ENCODE data around the gene FLT1. TPM values are rescaled to one million over a fixed set of nuclear protein-coding genes. Genes with fewer than 3 reads are reported as not detected.
A peak's percentile ranks its signal among the peaks of the same experiment; 100 is the strongest.

The FLT1 gene
- total and polyA plus RNA-seq, 2 of the 13 experiments (the other 11 are each of a cell fraction or from before 2014, with no cell fraction given) = 0.02 TPM; not detected in 1

DNA sequence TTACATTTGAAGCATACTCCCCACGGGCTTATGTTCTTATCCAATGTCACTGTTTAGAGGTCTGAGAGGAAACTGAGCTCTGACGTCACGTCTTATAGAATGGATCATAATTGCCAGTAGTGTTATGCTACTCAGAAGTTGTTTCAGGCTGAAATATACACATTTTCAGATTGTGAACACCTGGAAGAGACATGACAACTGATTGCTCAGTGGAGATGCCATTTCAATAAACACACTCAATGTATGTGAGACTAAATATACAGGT is 17.3 kb downstream of the FLT1 start:
- no peaks in the 10 kb centered on the region for H3K36me3 ChIP-seq (replicated peaks in 1 of 2; ENCODE audit: control insufficient read depth in 1 of 2, insufficient read depth in 2 of 2, low read length in 2 of 2)
- 14% methylated on average over 3 of the region's 3 CpGs for WGBS (ENCODE audit: low lambda C conversion rate)
- no peak overlapping the region for H3K4me3 ChIP-seq (replicated peaks in 1 of 3; ENCODE audit: insufficient read depth in 1 of 3, low read depth in 2 of 3, low read length in 3 of 3)
- H3K9ac ChIP-seq (ENCODE audit: insufficient read depth, low read depth, low read length) = no peak overlapping the region
- no peak for ATAC-seq
- H3K27me3 ChIP-seq (ENCODE audit: control insufficient read depth in 1 of 2, insufficient read depth in 2 of 2, low read length in 2 of 2) = no peaks in the 10 kb centered on the region
- FAIRE-seq = no peak
- CTCF ChIA-PET (ENCODE audit: low intra/inter-chr PET ratio, low total read pairs) = no interaction called here
- in situ Hi-C loops (cut with HindIII; ENCODE audit: extremely low pct_ligation_motif_present, low pct_unique_long_range_greater_than_20kb) (no loop called here), intact Hi-C loops (cut with micrococcal nuclease; ENCODE audit: unreplicated experiment) (no loop called here)
- TF ChIP-seq, protein P1, sequence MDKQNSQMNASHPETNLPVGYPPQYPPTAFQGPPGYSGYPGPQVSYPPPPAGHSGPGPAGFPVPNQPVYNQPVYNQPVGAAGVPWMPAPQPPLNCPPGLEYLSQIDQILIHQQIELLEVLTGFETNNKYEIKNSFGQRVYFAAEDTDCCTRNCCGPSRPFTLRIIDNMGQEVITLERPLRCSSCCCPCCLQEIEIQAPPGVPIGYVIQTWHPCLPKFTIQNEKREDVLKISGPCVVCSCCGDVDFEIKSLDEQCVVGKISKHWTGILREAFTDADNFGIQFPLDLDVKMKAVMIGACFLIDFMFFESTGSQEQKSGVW (CRISPR knock-in tag; IDR thresholded peaks at IDR 0.05; ENCODE audit: borderline replicate concordance) = no peak
- no peak for TF ChIP-seq ISX (CRISPR knock-in tag; conservative IDR thresholded peaks at IDR 0.05)
- peak; percentile 95 for TF ChIP-seq CREB1 (IDR thresholded peaks at IDR 0.05)
- TF ChIP-seq CREB1 (CRISPR knock-in tag; IDR thresholded peaks at IDR 0.05) = no peak
- TF ChIP-seq NCOA5 (CRISPR knock-in tag; IDR thresholded peaks at IDR 0.05) = no peak
- TF ChIP-seq, protein P2, sequence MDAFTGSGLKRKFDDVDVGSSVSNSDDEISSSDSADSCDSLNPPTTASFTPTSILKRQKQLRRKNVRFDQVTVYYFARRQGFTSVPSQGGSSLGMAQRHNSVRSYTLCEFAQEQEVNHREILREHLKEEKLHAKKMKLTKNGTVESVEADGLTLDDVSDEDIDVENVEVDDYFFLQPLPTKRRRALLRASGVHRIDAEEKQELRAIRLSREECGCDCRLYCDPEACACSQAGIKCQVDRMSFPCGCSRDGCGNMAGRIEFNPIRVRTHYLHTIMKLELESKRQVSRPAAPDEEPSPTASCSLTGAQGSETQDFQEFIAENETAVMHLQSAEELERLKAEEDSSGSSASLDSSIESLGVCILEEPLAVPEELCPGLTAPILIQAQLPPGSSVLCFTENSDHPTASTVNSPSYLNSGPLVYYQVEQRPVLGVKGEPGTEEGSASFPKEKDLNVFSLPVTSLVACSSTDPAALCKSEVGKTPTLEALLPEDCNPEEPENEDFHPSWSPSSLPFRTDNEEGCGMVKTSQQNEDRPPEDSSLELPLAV (CRISPR knock-in tag; conservative IDR thresholded peaks at IDR 0.05; ENCODE audit: low read depth) = no peak
- no TSS peak for BruUV-seq (replicated peaks)
- no peaks in the 10 kb centered on the region for H4K20me1 ChIP-seq (ENCODE audit: insufficient read depth, low read length)
- H3K4me1 ChIP-seq (ENCODE audit: insufficient read depth, low read length) = 0 out of 2 replicates have a peak, but pooled peaks cover 6% of the 10 kb centered on the region
- POLR2A ChIA-PET = no interaction called here
- H3K9me3 ChIP-seq (ENCODE audit: low read length) = no peaks in the 10 kb centered on the region
- H3K79me2 ChIP-seq (ENCODE audit: insufficient read depth, low read length) = no peaks in the 10 kb centered on the region
- DNase-seq (ENCODE audit: low spot score) = no peak
- no peak overlapping the region for H2AFZ ChIP-seq (ENCODE audit: low read length)
- H3K27ac ChIP-seq (ENCODE audit: extremely low read length, insufficient read depth, low read length) = no peak overlapping the region
- no peak overlapping the region for H3K4me2 ChIP-seq (ENCODE audit: low read depth, low read length)
